DOHH2 (cell line): ENCODE data around the gene PVALEF.

Experiments
- H3F3A ChIP-seq: fragments of 200-600 bp; sonication (generic), shearing (Covaris generic); 2 replicates; pipeline ENCODE4 v1.6.0; 2016; ENCODE audit warnings: antibody characterized with exemption, mild to moderate bottlenecking; ENCODE audit not compliant: control insufficient read depth, insufficient read depth
- H3K27ac ChIP-seq: fragments of 200-600 bp; sonication (generic); 2 replicates; pipeline ENCODE4 v1.5.1; 2014; ENCODE audit warnings: low read depth, mild to moderate bottlenecking, low read length, moderate library complexity
- H3K27me3 ChIP-seq: fragments of 200-600 bp; sonication (generic); 2 replicates; pipeline ENCODE4 v1.6.1; 2014; ENCODE audit warnings: mild to moderate bottlenecking, low read length, mixed read lengths; ENCODE audit not compliant: control insufficient read depth
- H3K36me3 ChIP-seq: fragments of 200-600 bp; sonication (generic); 2 replicates; pipeline ENCODE4 v1.6.1; 2014; ENCODE audit warnings: mild to moderate bottlenecking, low read length, moderate library complexity, mixed read lengths; ENCODE audit not compliant: control insufficient read depth
- H3K4me1 ChIP-seq: fragments of 200-600 bp; sonication (generic); 2 replicates; pipeline ENCODE4 v1.6.1; 2014; ENCODE audit warnings: mild to moderate bottlenecking, low read length, mixed read lengths; ENCODE audit not compliant: control insufficient read depth
- H3K4me2 ChIP-seq: fragments of 200-600 bp; sonication (generic); 2 replicates; pipeline ENCODE4 v1.6.0; 2014; ENCODE audit warnings: mild to moderate bottlenecking, low read length, moderate library complexity
- H3K4me3 ChIP-seq: fragments of 200-600 bp; sonication (generic); 2 replicates; pipeline ENCODE4 v1.5.1; 2014; ENCODE audit warnings: mild to moderate bottlenecking, low read length, mixed read lengths
- H3K79me2 ChIP-seq: fragments of 200-600 bp; sonication (generic); 2 replicates; pipeline ENCODE4 v1.6.1; 2014; ENCODE audit warnings: mild to moderate bottlenecking, low read length, mixed read lengths; ENCODE audit not compliant: control insufficient read depth
- H3K9me2 ChIP-seq: fragments of 200-600 bp; sonication (generic); replicated peaks from 2 replicates; pipeline ENCODE4 v1.6.1; 2014; ENCODE audit warnings: mild to moderate bottlenecking, low read length, mixed read lengths; ENCODE audit not compliant: control insufficient read depth
- H3K9me3 ChIP-seq: fragments of 200-600 bp; sonication (generic); 2 replicates; pipeline ENCODE4 v1.6.1; 2014; ENCODE audit warnings: antibody characterized with exemption, low read length, mixed read lengths; ENCODE audit not compliant: control insufficient read depth, insufficient read depth
- H4K20me1 ChIP-seq: fragments of 200-600 bp; sonication (generic); 2 replicates; pipeline ENCODE4 v1.6.0; 2014; ENCODE audit warnings: low read depth, mild to moderate bottlenecking, antibody characterized with exemption, low read length, moderate library complexity; ENCODE audit not compliant: control insufficient read depth, insufficient read depth
- EZH2phosphoT487 ChIP-seq: fragments of 200-600 bp; sonication (generic); IDR thresholded peaks from 2 replicates; pipeline ENCODE4 v1.6.1; 2017; ENCODE audit warnings: borderline replicate concordance, mild to moderate bottlenecking, antibody characterized with exemption, low read length, moderate library complexity, mixed read lengths
- TF ChIP-seq, protein P1 (sequence below): fragments of 200-600 bp; sonication (generic); IDR thresholded peaks from one replicate; pipeline ENCODE4 v1.5.1; 2014; ENCODE audit warnings: antibody characterized with exemption, mild to moderate bottlenecking, low read depth, low read length; ENCODE audit not compliant: poor library complexity, severe bottlenecking

The PVALEF gene

GRCh38 chr17:81160747-81161453 lies 4.4 kb upstream of the PVALEF start:
- H3K9me3 ChIP-seq: no peaks in the 10 kb centered on the region
- TF ChIP-seq, protein P1, sequence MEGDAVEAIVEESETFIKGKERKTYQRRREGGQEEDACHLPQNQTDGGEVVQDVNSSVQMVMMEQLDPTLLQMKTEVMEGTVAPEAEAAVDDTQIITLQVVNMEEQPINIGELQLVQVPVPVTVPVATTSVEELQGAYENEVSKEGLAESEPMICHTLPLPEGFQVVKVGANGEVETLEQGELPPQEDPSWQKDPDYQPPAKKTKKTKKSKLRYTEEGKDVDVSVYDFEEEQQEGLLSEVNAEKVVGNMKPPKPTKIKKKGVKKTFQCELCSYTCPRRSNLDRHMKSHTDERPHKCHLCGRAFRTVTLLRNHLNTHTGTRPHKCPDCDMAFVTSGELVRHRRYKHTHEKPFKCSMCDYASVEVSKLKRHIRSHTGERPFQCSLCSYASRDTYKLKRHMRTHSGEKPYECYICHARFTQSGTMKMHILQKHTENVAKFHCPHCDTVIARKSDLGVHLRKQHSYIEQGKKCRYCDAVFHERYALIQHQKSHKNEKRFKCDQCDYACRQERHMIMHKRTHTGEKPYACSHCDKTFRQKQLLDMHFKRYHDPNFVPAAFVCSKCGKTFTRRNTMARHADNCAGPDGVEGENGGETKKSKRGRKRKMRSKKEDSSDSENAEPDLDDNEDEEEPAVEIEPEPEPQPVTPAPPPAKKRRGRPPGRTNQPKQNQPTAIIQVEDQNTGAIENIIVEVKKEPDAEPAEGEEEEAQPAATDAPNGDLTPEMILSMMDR: no peak
- no peak for TF ChIP-seq EZH2phosphoT487
- no peak overlapping the region for H3K4me3 ChIP-seq
- H3K4me2 ChIP-seq: no peak overlapping the region
- H3K79me2 ChIP-seq: no peaks in the 10 kb centered on the region
- no peaks in the 10 kb centered on the region for H4K20me1 ChIP-seq
- no peaks in the 10 kb centered on the region for H3K36me3 ChIP-seq
- H3F3A ChIP-seq: no peaks in the 10 kb centered on the region
- H3K27me3 ChIP-seq: no peaks in the 10 kb centered on the region
- H3K27ac ChIP-seq: no peak overlapping the region
- no peaks in the 10 kb centered on the region for H3K9me2 ChIP-seq
- H3K4me1 ChIP-seq: no peaks in the 10 kb centered on the region

- Histone ChIP-seq H3K36me3 (no peaks in the 10 kb centered on the region), H3K9me3 (no peaks in the 10 kb centered on the region), H3K27me3 (no peaks in the 10 kb centered on the region), H3F3A (no peaks in the 10 kb centered on the region), H3K4me2 (no peak overlapping the region), H3K4me3 (no peak overlapping the region), H4K20me1 (no peaks in the 10 kb centered on the region), H3K9me2 (no peaks in the 10 kb centered on the region), H3K79me2 (no peaks in the 10 kb centered on the region), H3K27ac (no peak overlapping the region), H3K4me1 (no peaks in the 10 kb centered on the region)
- TF ChIP-seq, protein P1: no peak
- no peak for TF ChIP-seq EZH2phosphoT487
Observed at GRCh38 chr17:81161536-81161935, 3.8 kb upstream of the PVALEF start.

- Histone ChIP-seq H3K9me3 (no peaks in the 10 kb centered on the region), H3K27ac (no peak overlapping the region), H3K27me3 (no peaks in the 10 kb centered on the region), H3F3A (no peaks in the 10 kb centered on the region), H3K36me3 (no peaks in the 10 kb centered on the region), H3K4me3 (no peak overlapping the region), H3K4me1 (no peaks in the 10 kb centered on the region), H4K20me1 (no peaks in the 10 kb centered on the region), H3K79me2 (no peaks in the 10 kb centered on the region), H3K4me2 (no peak overlapping the region), H3K9me2 (no peaks in the 10 kb centered on the region)
- TF ChIP-seq, protein P1: no peak
- TF ChIP-seq EZH2phosphoT487: no peak
Observed at GRCh38 chr17:81161972-81162371, 3.3 kb upstream of the PVALEF start.
